Medulla oblongata (tissue), 1 donor: Measurements from ENCODE around the gene RABL3.
"Not testable (repeated sequence)": the region's sequence is repeated elsewhere in the genome, so short reads cannot be mapped to it uniquely, and the experiment has no call there.

ENCODE experiments used
- DNase-seq: peaks from one replicate; pipeline ENCODE4 v3.0.0-alpha.2; 2015; ENCODE audit errors: extremely low spot score

RABL3 gene

DNA sequence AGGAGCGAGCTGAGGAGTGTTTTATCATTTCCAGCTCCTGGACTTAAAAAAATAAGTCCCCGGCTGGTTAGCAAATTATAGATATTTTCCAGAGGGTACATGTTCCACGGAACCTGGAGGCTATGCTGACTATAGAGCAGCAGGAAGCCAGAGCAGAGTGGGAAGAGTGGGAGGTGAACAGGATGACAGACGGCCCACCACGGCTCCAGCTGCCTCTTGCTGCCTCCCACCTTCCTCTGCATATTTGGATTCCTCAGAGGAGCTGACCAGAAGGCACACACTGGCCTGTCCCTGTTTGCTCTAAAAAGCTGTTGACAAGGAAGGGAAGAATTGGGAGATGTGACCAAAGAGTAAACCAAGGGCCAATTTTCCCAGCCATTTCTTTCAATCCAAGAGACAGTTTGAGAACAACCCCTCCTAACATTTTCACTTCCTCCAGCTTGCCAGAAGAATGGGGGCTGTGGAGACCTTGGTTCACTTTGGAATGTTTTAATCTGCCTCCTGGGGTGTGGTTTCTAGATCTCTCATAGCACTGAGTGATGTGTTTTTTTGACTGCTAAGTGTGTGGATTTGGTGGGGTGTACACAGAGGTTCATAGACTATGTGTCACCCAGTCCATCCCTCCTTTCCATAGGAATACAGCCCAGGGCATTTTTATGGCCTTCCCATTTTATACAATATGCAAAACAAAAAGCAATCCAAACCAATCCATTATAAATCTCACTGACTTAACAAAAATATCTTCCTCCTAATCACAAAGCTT, 97.1 kb downstream of the RABL3 start:
- DNase-seq: no peak

DNA sequence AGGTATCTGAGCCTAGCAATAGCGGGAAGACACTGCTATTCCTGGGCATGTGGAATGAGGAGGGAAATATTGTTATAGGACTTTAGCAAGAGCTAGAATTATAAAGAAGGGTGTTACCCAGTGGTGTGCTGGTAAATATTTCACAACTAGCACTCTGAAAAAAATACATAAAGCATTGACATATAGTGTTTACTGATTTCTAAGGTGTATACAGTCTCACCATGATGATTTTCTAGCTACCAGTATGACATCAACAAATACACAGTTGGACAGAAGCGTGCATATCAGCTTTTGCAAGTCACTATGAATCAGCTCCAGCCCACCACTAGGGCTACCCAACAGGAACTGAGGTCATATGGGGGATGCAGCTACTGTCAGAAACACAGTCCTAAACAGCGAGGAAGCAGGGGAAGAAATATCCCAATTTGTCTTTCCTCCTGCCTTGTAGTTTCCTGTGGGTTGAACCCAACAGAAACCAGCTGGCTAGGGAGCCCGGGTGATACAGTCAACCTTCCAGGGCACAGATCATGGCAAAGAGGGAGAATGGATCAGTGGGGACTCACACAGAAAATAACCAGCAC, 99.9 kb downstream of the RABL3 start:
- DNase-seq: no peak

- DNase-seq: no peak
These were observed 100.5 kb downstream of the RABL3 start for GRCh38 chr3:120641696-120642246.

DNA sequence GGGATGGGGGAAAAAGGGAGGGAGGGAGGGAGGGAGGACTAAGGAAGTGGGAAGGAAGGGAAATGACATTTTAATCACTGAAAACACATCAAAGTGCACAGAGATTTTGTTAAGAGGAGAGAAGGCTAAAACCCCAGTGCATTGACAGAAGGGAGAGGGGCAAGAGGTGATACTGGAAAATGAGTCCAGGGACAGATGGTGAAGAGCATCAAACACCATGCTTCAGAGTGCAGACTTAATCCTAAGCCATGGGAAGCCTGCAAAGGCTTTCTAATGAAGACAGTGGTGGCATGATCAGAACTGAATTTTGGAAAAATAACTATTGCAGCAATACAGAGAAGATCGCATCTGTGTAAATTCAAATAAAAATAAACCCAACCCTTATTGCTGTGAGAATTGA, 102.1 kb downstream of the RABL3 start:
- DNase-seq: no peak

- DNase-seq: not testable (repeated sequence)
These were observed 103.5 kb downstream of the RABL3 start for GRCh38 chr3:120638820-120639219.

DNA sequence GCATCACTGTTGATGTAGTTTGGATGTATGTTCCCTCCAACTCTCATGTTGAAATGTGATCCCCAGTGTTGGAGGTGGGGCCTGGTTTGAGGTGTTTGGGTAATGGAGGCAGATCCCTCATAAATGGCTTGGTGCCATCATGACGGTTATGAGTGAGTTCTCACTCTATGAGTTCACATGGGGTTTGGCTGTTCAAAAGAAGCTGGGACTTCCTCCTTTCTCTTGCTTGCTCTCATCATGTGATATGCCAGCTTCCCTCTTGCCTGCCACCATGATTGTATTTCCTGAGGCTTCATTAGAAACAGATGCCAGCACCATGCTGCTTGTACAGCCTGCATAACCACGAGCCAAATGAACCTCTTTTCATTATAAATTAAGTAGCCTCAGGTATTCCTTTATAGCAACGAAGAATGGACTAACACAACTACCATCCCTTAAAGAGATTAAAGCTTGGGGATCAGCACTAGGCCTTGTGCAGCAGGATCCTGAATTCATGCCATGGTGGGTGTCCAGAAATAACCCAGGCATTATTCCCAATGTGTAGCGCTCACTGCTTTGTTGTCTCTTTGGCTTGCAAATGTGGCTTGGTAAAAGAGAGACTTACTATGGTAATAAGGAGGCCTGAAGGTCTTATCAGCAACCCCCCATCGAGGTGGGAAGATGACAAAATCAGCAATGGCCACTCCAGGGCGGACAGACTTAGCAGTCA, 104.3 kb downstream of the RABL3 start:
- peak; percentile 3 for DNase-seq

DNA sequence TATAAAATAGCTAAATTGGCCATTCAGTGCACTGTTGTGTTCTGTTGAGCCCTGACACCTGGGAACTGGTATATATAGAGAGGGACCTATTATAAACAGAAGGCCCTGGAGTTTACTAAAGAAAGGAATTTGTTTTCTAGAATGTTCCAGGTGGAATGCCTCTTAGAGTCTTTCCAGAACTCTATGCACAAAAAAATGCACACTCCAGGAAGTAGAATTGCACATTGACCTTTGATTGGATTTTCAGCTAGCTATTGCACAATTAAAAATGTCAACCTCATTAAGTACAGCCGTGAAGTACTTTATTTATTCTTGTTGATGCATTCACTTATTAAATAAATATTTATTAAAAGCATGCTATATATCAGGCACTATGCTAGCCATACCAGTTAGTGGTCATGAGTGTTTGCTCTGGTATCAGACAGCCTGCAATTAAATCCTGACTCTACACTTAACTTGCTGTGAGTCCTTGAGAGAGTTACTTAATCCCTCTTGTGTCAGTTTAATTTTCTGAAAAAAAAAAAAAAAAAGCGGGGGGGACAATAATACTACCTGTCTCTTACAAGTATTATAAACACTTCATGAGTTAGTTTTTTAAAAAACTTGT, 105.4 kb downstream of the RABL3 start:
- DNase-seq: no peak
